Right lobe of liver (tissue), 4 donors: Measurements from ENCODE around the gene EPS15.

Source experiments
- CTCF ChIP-seq, 4 donors: fragments of 200-600 bp in 3 of 4; fragments of 450-650 bp in 1 of 4; IDR thresholded peaks; one replicate each; pipeline versions ENCODE4 v1.5.1 to v1.8.0; 2016 to 2022; ENCODE audit warnings: antibody characterized with exemption in 4 of 4, mild to moderate bottlenecking in 2 of 4
- POLR2A ChIP-seq: fragments of 450-650 bp; IDR thresholded peaks from one replicate; pipeline ENCODE4 v1.6.1; 2017; ENCODE audit warnings: antibody characterized with exemption, mild to moderate bottlenecking
- donor health status: DM: no; HTN: no; CAD: no.
- donor health status: DM: no; HTN: no; CAD: no.
- donor health status: DM: no; HTN: yes; CAD: no.

GRCh38 chr1:51336711-51337110 is 182.4 kb downstream of the EPS15 start:
- TF ChIP-seq CTCF (IDR thresholded peaks at IDR 0.05) = no peak
- TF ChIP-seq POLR2A = no peak
